VCaP (cell line): ENCODE data around the gene NTHL1.

Experiments
- H3K27ac ChIP-seq: fragments of 450-650 bp; 2 replicates; pipeline ENCODE4 v1.5.1; 2017
- TF ChIP-seq, protein P1 (sequence below): fragments of 450-650 bp; conservative IDR thresholded peaks from 2 replicates; pipeline ENCODE4 v1.5.1; 2017; ENCODE audit warnings: mild to moderate bottlenecking, moderate library complexity

The NTHL1 gene

DNA sequence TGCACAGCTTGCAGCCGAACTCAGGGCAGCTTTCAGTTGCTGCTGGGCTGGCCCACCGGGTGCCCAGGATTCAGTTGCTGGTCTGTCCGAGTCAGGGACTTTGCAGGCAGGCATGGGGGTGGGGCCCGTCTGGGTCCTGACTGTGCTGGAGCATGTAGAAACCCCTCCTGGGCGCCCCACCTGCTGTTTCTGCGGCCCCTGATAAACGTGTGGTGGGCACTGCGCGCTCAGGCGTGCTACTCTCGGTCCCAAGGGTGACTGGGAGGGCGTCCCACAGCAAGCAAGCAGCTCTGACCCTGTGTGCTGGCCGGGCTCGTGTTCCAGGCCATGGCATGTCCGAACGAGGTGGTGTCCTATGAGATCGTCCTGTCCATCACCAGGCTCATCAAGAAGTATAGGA, 12.7 kb upstream of the NTHL1 start:
- no peak overlapping the region for H3K27ac ChIP-seq
- TF ChIP-seq, protein P1, sequence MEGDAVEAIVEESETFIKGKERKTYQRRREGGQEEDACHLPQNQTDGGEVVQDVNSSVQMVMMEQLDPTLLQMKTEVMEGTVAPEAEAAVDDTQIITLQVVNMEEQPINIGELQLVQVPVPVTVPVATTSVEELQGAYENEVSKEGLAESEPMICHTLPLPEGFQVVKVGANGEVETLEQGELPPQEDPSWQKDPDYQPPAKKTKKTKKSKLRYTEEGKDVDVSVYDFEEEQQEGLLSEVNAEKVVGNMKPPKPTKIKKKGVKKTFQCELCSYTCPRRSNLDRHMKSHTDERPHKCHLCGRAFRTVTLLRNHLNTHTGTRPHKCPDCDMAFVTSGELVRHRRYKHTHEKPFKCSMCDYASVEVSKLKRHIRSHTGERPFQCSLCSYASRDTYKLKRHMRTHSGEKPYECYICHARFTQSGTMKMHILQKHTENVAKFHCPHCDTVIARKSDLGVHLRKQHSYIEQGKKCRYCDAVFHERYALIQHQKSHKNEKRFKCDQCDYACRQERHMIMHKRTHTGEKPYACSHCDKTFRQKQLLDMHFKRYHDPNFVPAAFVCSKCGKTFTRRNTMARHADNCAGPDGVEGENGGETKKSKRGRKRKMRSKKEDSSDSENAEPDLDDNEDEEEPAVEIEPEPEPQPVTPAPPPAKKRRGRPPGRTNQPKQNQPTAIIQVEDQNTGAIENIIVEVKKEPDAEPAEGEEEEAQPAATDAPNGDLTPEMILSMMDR, result no peak

DNA sequence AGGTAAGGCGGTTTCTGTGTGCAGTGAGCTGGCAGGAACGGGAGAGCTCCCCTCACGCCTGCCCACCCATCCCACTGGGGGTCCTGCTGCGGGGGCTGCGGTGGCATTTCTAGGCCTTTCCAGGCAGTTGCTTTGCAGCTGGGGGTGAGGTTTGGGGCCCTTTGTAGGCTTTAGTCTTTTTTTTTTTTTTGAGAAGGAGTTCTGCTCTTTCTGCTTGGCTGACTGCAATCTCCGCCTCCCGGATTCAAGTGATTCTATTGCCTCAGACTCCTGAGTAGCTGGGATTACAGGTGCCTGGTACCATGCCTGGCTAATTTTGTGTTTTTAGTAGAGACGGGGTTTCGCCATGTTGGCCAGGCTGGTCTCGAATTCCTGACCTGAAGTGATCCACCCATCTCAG, 11.2 kb upstream of the NTHL1 start:
- TF ChIP-seq, protein P1, result no peak
- no peak overlapping the region for H3K27ac ChIP-seq

DNA sequence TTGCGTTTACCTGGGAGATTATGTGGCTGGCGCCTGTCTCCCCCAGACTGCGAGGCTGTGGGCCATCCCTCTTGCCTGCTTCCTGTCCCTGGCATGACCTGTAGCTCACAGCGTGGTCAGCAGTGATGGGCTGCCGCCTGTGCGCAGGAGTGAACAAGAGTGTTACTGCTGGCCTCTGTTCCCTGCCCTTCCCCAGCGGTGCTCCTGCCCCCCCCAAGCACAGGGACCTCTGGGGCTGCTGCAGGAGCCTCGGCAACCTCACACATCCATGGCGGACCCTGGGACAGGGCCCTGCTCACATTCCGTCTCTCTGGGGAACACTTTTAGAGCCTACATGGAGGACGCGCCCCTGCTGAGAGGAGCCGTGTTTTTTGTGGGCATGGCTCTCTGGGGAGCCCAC, 10.8 kb upstream of the NTHL1 start:
- H3K27ac ChIP-seq, result no peak overlapping the region
- TF ChIP-seq, protein P1, result no peak

DNA sequence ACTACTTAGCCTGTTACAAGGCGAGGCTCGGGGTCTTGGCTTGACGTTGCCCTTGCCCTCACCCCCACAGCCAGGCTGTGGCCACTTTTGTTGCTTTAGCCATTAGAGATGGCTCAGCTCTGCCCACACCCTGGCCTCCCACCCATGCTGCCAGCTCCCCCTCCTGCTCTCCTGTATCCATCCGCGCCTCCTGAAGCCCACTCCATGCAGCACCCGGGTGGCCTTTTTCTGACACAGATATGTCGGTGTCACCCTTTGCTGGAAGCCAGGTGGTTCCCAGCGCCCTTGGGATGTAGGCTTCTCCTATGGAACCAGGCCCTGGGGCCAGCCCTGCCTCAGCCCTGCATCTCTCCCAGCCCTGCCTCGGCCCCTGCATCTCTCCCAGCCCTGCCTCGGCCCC, 9.8 kb upstream of the NTHL1 start:
- TF ChIP-seq, protein P1, result peak; percentile 24
- no peak overlapping the region; the same call in 1 of the 2 replicates for H3K27ac ChIP-seq

DNA sequence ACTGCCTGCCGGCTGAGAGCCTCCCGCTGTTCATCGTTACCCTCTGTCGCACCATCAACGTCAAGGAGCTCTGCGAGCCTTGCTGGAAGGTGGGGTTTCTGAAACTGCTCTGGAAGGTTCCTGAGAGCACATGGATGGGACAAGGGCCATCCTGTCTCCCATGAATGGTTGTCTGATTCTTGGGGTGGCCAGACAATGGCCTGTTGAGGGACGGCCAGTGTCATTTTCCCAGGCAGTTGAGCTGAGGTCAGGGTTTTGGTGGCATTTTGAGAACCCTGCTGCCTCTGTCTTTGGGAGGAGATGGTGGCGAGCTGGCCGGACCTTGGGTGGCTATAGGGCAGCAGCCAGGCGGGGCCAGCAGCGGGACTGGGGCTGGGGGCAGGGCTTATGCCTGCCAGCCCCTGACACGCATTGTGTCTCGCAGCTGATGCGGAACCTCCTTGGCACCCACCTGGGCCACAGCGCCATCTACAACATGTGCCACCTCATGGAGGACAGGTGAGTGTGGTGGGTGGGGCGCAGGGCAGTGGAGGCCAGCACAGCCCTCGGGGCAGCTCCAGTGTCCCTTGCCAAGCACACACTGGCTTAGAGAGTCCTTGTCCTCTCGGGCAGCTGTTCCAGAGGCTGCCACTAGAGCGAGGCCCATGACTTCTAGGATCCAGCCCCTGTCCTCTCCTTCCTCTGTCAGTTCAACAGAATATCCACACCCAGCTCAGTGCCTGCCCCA, 9.2 kb upstream of the NTHL1 start:
- TF ChIP-seq, protein P1, result peak; percentile 64
- H3K27ac ChIP-seq, result peak overlapping the region; percentile 16; the same call in 1 of the 2 replicates

DNA sequence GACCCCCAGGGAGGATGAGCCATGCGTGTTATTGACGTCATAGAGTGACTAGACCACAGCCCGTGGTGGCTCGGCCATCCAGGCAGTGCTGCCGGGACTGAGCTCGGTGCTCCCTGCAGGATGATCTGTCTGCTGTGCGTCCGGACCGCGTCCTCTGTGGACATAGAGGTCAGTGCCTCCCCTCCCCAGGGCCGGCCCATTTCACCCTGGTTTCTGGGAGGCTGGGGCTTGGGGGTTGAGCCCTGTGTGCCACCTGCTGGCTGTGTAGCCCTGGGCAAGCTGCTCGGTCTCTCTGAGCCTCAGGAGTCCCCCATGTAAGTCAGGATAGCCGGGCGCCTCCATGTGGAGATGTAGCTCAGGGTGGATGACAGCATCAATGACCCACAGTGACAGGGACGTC, 8.4 kb upstream of the NTHL1 start:
- TF ChIP-seq, protein P1, result no peak
- H3K27ac ChIP-seq, result no peak overlapping the region; the same call in 1 of the 2 replicates

DNA sequence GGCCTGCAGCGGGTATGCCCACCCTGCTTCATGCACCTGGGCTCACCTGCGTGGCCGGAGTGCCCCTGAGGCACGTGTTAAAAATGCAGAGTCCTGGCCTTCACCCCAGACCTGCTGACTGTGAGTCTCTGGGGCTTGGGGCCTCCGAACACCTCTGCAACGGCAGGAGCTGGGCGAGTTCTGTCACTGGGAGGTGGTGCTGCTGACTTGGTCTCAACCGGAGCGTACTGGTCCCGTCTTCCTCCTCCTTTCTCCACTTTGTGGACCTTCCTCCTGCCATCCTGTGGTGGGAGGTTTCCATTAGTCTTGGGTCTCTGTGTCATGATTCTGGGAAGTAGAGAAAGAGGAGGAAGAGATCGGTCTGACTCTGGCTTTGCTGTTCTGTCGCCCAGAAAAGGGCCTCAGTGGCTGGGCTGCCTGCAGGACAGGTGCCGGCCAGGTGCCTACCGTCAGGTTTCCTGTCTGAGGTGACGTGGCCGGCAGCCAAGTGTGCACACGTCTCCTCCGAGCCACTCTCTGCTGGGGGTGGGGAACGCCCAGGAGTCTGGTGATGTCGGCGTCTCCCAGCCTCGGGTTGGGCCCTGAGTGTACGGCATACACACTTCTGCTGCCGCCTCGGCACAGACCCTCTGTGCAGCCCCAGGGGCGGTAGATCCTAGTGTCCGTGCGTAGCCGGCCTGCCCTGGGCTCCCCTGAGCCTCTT, 7.1 kb upstream of the NTHL1 start:
- TF ChIP-seq, protein P1, result no peak
- H3K27ac ChIP-seq, result peak overlapping the region; percentile 78
